GM10248 (cell line): ENCODE data around the gene SMOC2.

Experiments used
- CTCF ChIA-PET: fragments of 300-600 bp; sonication (Branson Sonifier 250); formaldehyde crosslinking; extraction: SDS; loops from one replicate; lab custom pipeline; 2021; ENCODE audit warnings: antibody characterized with exemption; lab: Yijun Ruan, JAX
- POLR2A ChIA-PET: fragments of 350-650 bp; sonication (Branson Sonifier 250); formaldehyde crosslinking; extraction: SDS; loops from one replicate; lab custom pipeline; 2020; ENCODE audit warnings: antibody characterized with exemption; lab: Yijun Ruan, JAX
- DNase-seq: peaks from one replicate; pipeline ENCODE4 v3.0.0; 2012; ENCODE audit errors: extremely low spot score
- TF ChIP-seq, protein P1 (sequence below): IDR thresholded peaks from 2 replicates; pipeline ENCODE4 v1.5.1; 2012; ENCODE audit warnings: mild to moderate bottlenecking, low read depth; ENCODE audit errors: extremely low read depth, missing control alignments, control extremely low read depth

The SMOC2 gene

DNA sequence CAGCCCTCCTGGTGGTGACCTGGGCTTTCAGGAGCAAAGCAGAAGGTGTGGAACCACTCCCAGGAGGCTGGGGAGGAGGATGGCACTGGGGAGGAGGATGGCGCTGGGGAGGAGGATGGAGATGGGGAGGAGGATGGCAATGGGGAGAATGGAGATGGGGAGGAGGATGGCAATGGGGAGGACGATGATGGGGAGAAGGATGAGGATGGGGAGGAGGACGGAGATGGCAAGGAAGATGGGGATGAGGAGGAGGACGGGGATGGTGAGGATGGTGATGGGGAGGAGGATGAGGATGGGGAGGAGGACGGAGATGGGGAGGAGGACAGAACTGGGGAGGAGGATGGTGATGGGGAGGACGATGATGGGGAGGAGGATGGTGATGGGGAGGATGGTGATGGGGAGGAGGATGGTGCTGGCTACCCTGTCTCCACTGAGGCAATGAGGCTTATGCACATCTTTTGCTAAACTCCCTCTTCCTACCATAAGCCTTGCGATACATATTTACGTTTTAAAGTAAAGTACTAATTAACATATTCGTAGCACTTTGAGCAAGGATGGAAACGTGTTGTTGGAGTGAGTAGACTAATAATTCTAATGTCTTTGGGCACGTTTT, 7.4 kb downstream of the SMOC2 start:
- POLR2A ChIA-PET: no interaction called here
- TF ChIP-seq, protein P1, sequence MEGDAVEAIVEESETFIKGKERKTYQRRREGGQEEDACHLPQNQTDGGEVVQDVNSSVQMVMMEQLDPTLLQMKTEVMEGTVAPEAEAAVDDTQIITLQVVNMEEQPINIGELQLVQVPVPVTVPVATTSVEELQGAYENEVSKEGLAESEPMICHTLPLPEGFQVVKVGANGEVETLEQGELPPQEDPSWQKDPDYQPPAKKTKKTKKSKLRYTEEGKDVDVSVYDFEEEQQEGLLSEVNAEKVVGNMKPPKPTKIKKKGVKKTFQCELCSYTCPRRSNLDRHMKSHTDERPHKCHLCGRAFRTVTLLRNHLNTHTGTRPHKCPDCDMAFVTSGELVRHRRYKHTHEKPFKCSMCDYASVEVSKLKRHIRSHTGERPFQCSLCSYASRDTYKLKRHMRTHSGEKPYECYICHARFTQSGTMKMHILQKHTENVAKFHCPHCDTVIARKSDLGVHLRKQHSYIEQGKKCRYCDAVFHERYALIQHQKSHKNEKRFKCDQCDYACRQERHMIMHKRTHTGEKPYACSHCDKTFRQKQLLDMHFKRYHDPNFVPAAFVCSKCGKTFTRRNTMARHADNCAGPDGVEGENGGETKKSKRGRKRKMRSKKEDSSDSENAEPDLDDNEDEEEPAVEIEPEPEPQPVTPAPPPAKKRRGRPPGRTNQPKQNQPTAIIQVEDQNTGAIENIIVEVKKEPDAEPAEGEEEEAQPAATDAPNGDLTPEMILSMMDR: no peak
- DNase-seq: no peak
- CTCF ChIA-PET: no interaction called here

DNA sequence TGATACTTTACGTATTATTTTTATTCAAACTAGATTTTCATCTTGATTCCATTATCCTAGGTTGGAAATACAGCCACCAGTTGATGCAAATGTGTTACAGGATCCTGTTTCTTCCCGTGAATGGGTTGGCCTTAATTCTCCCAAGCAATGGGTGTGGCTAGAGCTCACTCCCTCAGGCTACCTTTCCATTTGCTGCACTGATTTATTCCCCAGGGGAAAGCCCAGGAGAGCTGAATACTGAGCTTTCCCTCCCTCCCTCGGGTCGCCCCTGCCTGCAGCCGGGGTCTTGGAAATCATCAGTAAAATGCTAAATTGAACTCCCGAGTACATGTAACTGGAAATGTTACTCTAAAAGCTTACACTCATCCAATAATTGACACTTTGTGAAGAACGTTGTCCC, 9.9 kb downstream of the SMOC2 start:
- TF ChIP-seq, protein P1: no peak
- ChIA-PET CTCF (no interaction called here), POLR2A (no interaction called here)
- DNase-seq: no peak

DNA sequence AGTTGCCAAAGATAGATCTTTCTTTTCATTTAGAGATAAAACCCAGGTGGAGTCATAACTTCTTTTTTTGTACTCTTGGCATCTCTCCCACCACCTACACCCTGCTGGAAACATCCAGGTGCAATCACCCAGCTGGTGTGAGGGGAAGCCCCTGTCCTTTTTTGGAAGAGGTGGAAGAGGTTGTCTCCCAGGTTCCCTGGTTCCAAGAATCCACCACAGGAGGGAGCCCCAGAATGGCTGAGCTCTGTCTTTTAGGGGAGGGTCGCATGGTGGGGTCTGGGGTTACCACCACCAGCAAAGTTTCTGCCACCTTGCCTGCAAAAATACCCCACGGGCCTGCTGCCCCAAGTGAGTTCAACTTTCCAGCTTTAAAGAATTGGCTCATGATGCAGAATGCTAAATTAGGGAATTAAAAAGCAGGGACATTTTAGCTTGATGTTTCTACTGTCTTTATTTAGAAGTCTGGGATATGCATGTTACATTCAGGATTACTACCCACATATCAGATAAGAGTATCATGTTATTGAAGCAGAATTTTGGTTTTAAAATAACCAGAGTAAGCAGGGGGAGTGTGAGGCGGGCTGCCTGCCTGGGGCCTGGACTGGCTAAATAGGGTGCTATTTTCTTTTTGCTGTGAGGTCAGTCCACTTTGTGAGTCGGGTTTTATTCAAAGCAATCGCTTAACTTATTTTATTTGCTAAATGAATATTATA, 11.0 kb downstream of the SMOC2 start:
- POLR2A ChIA-PET: no interaction called here
- no peak for DNase-seq
- TF ChIP-seq, protein P1: no peak
- CTCF ChIA-PET: no interaction called here

DNA sequence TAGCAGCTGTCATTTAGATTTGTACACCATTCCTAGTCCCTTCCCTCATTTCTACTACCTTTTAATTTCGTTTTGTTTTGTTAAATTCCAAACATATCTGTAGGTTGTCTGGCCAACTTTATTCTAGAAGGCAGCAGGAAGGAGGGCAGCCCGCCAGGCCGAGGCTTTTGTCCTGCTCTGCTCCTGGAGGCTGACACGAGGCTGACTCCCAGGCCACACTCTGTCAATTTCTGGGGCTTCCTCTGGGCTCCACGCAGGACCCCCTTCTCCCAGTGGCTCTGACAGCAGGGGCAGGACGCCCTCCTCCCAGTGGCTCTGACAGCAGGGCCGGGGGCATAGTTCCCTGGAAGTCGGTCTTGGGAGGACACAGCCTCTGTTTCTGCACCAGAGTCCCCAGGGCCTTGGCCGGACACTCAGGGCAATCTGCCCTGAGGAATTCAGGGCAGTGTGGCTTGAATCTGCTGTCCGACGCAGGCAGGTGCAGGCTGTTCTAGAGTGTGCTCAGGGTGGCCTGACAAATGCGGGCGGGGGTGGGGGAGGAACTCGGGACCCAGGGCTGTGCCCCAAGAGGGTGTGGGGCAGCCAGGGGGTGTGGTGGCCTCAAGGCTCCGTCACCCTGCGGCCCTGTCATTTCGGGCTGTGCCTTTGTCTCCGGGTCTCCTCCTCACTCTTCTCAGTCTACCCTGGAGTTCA, 11.8 kb downstream of the SMOC2 start:
- ChIA-PET CTCF (no interaction called here), POLR2A (no interaction called here)
- no peak for DNase-seq
- TF ChIP-seq, protein P1: no peak

DNA sequence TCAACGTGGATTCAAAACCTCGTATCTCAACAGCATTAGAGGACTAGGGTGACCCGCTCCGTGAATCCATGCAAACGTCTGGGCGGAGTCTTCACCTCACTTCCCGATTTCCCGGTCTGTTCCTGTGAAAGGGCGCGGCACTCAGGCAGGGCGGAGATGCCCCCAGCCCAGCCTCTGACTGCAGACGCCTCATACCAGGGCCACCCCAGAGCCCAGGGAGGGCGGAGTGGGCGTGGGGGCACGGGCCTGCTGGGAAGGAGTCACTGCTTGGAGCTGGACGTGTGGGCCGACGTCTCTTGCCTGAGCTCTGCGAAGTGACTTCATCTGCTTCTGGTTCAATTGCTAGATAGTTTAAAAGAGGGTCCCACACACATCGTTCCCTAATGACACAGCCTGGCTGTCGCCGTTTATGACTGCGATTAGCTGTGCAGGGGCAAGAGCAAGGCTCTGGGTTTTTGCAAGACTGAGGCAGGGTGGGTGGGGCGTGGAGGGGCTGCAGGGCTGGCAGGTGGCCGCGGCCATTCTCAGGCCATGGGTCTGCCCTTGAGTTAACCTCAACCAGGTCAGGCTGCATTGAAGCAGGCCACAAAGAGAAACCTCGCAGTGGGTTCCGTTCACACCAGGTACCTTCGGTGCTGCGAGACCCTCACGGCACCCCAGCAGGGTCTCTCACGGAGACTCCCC, 15.0 kb downstream of the SMOC2 start:
- no peak for DNase-seq
- POLR2A ChIA-PET: no interaction called here
- CTCF ChIA-PET: no interaction called here
- TF ChIP-seq, protein P1: no peak

DNA sequence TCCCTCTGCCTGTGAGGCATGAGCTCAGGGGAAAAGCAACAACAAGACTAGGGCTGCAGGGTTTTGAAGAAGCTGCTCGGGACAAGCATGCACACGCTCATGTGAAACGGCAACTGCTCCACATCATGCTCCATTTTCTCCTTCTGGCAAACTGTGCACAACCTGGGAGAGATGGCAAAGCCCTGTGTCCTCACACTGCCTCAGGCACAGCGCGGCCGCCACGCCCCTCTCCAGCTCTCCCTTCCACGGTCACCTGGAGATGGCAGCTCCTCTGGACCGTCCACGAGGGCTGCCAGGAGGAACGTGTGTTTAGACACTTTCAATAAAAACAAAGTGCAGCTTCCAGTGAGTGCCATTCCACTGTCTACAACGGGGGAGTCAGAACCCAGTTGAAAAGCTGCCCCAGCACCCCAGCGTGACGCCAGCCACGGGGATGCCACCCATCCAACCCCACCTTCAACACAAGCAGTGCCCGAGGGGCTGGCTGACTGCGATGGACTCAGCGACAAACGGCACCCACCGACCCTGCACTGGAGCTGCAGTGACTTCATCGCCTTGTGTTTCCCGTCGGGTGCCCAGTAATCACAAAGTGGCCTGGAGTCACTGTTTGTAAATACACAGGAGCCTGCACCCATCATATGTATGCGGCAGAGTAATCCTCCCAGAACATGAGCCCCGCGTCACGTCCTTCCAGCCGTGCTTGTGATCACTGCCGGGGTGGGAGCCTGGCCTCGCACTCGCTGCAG, 16.1 kb downstream of the SMOC2 start:
- ChIA-PET POLR2A (no interaction called here), CTCF (no interaction called here)
- TF ChIP-seq, protein P1: no peak
- DNase-seq: no peak
